ENCODE measurements around the gene FAM210B.
"Not testable (repeated sequence)": the region's sequence is repeated elsewhere in the genome, so short reads cannot be mapped to it uniquely, and the experiment has no call there.

The FAM210B gene

GRCh38 chr20:56360908-56361205, 2.1 kb downstream of the FAM210B start:
- DNase-seq (ENCODE audit: low spot score) = no peak

- no peak for DNase-seq (ENCODE audit: low spot score)
Measured at GRCh38 chr20:56361900-56362299, 3.1 kb downstream of the FAM210B start.

GRCh38 chr20:56362833-56363413, 4.1 kb downstream of the FAM210B start:
- DNase-seq (ENCODE audit: low spot score) = no peak

GRCh38 chr20:56363491-56363890, 4.7 kb downstream of the FAM210B start:
- no peak for DNase-seq (ENCODE audit: low spot score)

DNA sequence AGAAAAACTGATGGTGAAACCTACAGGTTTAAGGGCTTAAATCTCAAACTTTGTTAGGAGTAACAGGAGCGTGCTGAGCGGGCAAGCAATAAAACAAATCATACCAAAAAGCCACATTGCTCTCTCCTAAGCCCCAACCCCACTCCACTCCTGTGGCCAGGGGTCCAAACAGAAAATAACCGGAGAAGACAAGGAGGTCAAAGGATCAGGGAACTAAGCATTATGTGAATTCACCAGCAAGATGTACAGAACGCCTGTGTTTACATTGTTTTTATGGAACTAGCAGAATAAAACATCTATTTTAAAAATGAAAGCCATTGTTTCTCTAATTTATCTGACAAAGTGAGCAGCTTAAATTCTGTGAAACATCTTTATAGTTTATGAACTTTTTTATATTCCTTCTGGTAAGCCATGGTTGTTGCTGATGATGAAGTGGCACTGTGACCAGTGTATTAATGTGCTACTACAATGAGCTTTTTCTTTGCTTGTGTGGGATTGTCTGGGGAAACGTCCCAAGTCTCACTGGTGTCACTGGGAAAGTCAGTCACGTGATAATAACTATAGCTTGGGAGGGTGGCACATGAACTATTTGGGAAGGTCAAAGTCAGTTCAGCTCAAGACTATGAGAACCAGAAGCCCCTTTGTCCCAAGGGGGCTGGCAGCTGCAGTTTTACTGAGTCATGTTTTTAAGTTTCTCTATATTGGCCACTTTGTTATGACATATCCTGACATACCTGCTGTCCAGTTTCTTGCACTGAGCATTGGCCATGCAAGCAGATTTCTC, 9.8 kb downstream of the FAM210B start:
- no peak for DNase-seq (ENCODE audit: low spot score)

DNA sequence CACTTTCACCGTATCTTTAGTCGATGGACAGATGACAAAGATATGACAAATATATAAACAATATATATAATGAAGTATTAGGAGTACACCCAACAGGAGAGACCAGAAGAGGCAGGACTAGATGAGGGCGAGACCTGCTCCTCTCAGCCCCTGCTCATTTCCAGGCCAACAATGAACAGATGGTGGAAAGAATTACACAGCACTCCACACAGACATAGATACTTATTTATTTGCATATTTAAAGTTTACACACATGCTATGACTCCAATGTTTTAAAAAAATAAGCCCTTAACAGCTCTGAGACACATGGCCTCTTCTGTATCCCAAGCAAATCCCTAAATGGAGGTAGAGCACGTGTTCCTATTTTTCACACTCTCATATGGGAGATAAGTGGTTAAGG, 10.4 kb downstream of the FAM210B start:
- DNase-seq (ENCODE audit: low spot score) = no peak

- DNase-seq (ENCODE audit: low spot score) = no peak
Measured at GRCh38 chr20:56371977-56372376, 13.2 kb downstream of the FAM210B start.

DNA sequence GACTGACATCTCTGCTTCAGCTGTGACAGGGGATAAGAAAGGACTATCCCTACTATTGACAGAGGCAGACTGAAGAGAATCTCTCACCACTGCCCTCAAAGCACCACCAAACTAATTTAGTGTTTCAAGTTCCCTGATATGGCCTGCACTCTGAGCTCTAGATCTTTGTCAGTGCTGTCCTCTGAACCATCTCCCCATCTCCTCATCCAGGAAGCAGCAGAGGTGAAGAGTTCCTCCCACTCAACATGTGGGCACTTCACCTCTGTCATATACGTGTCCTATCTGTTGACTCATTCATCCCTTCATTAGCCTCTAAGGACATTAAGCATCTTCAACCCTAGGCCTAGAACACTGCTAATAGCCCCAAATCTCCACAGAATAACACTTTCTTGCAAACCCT, 14.1 kb downstream of the FAM210B start:
- DNase-seq (ENCODE audit: low spot score) = no peak

DNA sequence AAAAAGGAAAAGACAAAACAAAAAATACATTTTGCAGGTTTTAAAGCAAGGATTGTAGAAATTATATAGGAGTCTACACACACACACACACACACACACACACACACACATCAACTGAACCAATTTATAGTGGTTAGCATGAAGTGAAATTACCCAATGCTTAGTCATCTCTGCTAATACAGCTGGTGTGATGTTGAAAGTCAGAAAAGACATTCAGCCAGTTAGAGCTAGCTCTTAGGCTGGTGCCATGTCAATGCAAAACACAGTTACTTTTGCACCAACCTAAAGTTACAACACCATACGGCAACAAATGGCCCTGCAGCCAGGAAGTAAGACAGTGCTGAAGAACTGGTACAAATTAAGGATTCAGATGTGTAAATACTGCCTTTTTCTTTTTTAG, 15.2 kb downstream of the FAM210B start:
- no peak for DNase-seq (ENCODE audit: low spot score)

DNA sequence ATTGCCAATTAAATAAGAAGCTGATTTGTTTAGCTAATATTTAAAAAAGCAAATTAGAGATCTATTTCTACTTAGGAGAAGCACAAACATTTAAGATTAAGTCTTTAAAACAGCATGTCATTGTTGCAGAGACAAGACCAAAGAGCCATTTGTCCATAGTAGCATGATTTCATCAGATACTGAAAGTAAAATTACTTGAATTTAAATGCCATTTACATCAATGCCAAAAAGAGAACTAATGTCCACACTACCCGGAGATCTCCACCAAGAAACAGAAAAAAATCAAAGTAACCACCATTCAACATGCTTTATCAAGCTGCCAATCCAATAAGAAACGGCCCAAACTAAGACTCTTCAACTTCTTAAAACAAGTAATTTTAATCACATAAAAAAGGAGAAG, 17.6 kb downstream of the FAM210B start:
- DNase-seq (ENCODE audit: low spot score) = no peak

- no peak for DNase-seq (ENCODE audit: low spot score)
Measured at GRCh38 chr20:56378386-56378785, 19.6 kb downstream of the FAM210B start.

- no peak for DNase-seq (ENCODE audit: low spot score)
Measured at GRCh38 chr20:56380375-56380774, 21.6 kb downstream of the FAM210B start.

- no peak for DNase-seq (ENCODE audit: low spot score)
Measured at GRCh38 chr20:56381501-56381900, 22.7 kb downstream of the FAM210B start.

DNA sequence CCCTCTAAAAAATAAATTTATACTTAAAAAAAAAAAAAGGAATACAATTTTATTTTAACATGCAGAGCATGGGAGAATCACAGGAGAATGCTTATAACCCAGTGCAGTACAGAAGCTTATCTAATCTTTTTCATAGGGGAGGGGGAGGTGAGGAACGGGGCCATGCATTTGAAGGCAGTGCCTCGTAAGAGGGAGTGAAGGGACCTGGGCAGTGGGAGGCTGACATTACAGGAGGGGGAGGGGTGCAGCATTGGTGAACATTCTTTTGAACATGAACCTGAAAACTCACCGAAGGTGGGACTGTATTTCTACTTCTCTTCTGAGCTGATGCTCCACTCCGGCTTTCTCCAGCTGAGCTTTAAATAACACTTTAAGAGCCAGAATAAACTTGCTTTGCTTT, 23.9 kb downstream of the FAM210B start:
- DNase-seq (ENCODE audit: low spot score) = no peak

GRCh38 chr20:56383334-56383733, 24.6 kb downstream of the FAM210B start:
- no peak for DNase-seq (ENCODE audit: low spot score)

DNA sequence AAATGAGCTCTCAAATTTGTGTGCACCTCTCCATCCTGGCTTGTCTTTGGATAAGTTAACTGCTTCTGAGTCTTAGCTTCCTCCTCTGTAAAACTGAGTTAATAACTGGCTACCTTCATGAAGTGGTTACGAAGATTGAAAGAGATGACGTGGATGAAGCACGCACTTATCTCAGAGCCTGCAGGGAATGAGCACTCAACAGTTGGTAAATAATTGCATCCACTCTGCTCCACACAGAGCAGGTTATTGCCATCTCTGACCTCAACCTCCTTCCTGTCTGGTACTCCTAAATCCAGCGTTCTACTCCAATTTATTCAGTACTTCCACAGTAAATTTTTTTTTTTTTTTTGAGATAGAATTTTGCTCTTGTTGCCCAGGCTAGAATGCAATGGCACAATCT, 26.4 kb downstream of the FAM210B start:
- no peak for DNase-seq (ENCODE audit: low spot score)

DNA sequence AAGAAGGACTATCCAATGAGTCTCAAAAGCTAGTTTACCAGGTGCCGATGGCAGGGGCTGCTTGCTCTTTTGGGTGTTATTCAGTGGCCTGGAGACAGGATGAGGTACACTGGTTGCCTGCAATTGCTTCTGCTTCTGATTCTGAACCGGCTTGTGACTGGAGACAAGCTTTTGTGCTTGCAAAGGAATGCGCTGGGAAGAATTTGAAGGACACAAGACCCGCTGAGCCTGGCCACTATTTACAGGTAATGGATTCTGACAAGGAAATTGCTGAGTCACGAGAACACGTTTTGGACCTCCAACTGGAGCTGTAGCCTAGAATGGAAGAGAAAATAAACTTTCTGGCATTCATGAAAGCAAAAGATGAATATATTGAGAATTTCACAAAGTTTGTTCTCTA, 27.4 kb downstream of the FAM210B start:
- DNase-seq (ENCODE audit: low spot score) = no peak

DNA sequence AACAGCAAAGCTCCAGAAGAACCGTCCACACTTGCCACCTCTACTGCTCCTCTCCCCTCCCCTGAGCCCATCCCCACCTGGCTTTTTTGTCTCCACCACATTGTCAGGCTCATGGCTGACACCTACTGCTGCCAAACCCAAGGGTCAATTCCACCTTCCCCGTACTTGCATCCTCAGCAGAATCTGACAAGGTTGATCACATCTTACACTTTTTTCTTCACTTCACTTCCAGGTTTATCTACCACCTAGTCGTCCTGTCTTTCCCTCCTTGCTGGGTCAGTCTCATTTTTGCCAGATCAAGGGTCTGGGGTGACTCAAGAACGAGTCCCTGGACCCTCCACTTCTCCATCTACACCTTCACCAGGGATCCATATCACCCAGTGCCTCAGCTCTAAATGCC, 30.1 kb downstream of the FAM210B start:
- no peak for DNase-seq (ENCODE audit: low spot score)

- no peak for DNase-seq (ENCODE audit: low spot score)
Measured at GRCh38 chr20:56389807-56390206, 31.0 kb downstream of the FAM210B start.

DNA sequence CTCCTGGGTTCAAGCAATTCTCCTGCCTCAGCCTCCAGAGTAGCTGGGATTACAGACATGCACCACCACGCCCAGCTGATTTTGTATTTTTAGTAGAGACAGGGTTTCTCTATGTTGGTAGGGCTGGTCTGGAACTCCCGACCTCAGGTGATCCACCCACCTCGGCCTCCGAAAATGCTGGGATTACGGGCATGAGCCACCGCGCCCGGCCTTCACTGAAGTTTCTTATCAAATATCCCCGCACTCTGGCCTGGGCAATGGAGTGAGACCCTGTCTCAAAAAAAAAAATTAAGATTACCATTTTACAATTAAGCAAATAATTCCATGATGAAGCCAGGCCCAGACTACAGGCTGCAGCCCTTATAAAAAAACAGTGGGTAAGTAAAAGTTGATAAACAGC, 31.6 kb downstream of the FAM210B start:
- DNase-seq (ENCODE audit: low spot score) = not testable (repeated sequence)

DNA sequence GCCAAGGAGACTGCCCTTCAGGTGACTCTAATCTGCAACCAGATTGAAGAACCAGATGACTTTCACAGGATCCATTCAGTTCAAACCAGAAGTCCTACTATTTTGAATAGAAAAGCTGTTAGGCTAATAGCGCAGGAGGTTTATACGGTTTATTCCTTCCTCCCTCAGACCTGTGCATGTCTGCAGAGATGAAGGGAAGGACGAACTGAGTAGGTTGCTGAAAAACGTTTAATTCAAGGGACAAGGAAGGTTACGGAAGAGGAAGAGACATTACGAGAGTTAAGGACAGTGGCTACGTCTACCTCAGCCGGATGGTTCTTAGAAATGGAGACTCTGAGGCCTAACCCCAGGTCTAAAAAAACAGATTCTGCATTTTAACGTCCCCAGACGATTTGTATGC, 32.3 kb downstream of the FAM210B start:
- DNase-seq (ENCODE audit: low spot score) = no peak

DNA sequence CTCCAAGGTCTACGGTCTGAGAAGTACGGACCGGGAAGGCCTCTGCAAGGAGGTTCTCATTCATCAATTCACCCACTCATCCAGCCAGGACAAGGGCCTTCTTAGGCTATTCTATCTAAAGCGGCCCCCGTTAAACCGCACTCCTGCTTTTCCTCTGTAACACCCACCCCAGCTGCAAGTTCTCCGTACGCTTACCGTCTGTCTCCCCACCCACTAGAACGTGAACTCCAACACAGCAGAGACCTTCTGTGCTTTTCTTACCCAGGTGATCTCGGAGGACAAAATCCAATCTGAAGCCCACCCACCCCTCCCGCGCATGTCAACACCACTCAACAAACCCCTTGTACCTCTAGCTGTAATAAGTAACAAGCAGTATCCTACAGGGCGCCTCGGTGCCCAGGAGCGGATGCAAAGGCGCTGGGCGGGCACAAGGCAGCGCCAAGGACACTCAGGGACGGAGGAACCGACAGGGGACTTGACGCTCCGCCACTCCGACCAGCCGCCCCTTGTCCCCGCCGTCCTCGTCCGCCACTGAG, 32.9 kb downstream of the FAM210B start:
- DNase-seq (ENCODE audit: low spot score) = peak; percentile 22

GRCh38 chr20:56392132-56392880, 33.5 kb downstream of the FAM210B start, which contains the start of the genes AURKA and CSTF1:
TSS of gene AURKA (minus strand) at chr20:56392215. CDS start at chr20:56388197, 4,018 bp downstream.
TSS of gene CSTF1 (plus strand) at chr20:56392645. CDS start at chr20:56395553, 2,908 bp downstream.
- DNase-seq (ENCODE audit: low spot score) = peak; percentile 98
